HG02885 (cell line): ENCODE data around the gene ACHE.

ENCODE experiments used
- ATAC-seq: cut with Tn5 transposase; IDR thresholded peaks from one replicate; pipeline ENCODE4 v1.9.1; 2021; ENCODE audit warnings: mild to moderate bottlenecking; ENCODE audit not compliant: unreplicated experiment, poor library complexity

ACHE gene

GRCh38 chr7:100886142-100886935 lies 9.3 kb downstream of the ACHE start:
- no peak for ATAC-seq

GRCh38 chr7:100885440-100886141 lies 10.1 kb downstream of the ACHE start:
- ATAC-seq, result no peak

- ATAC-seq, result no peak
Measured at GRCh38 chr7:100884736-100885439, 10.8 kb downstream of the ACHE start.

- no peak for ATAC-seq
Measured at GRCh38 chr7:100882785-100883526, 12.7 kb downstream of the ACHE start.

- ATAC-seq, result no peak
Measured at GRCh38 chr7:100882201-100882600, 13.5 kb downstream of the ACHE start.

GRCh38 chr7:100881136-100881535 lies 14.6 kb downstream of the ACHE start:
- no peak for ATAC-seq

- no peak for ATAC-seq
Measured at GRCh38 chr7:100880645-100881044, 15.0 kb downstream of the ACHE start.

- no peak for ATAC-seq
Measured at GRCh38 chr7:100879685-100880261, 15.9 kb downstream of the ACHE start.

GRCh38 chr7:100878685-100879084 lies 17.0 kb downstream of the ACHE start:
- no peak for ATAC-seq

- ATAC-seq, result no peak
Measured at GRCh38 chr7:100878013-100878412, 17.7 kb downstream of the ACHE start.

GRCh38 chr7:100875356-100875751 lies 20.3 kb downstream of the ACHE start:
- ATAC-seq, result peak; percentile 39

GRCh38 chr7:100874577-100875355 lies 20.9 kb downstream of the ACHE start, which contains the start of gene SRRT:
Gene SRRT (plus strand): TSS chr7:100875103. CDS start chr7:100875591, 488 bp downstream.
- peak; percentile 90 for ATAC-seq

- no peak for ATAC-seq
Measured at GRCh38 chr7:100874300-100874576, 21.4 kb downstream of the ACHE start.

GRCh38 chr7:100873599-100874299 lies 21.9 kb downstream of the ACHE start:
- no peak for ATAC-seq

- peak; percentile 16 for ATAC-seq
Measured at GRCh38 chr7:100867776-100868485, 27.8 kb downstream of the ACHE start.

- ATAC-seq, result peak; percentile 45
Measured at GRCh38 chr7:100867040-100867775, 28.5 kb downstream of the ACHE start, which contains the start of gene TRIP6. Gene TRIP6 (plus strand): TSS chr7:100867387. CDS start chr7:100867498, 111 bp downstream.

- ATAC-seq, result no peak
Measured at GRCh38 chr7:100866729-100867039, 29.0 kb downstream of the ACHE start.
